Lower leg skin (tissue), 3 donors: ENCODE data around the gene PATJ.

Experiments
- CTCF ChIP-seq, 3 donors: fragments of 450-650 bp; IDR thresholded peaks; one replicate each; pipeline ENCODE4 v1.5.1; 2016; ENCODE audit warnings: antibody characterized with exemption in 3 of 3, mild to moderate bottlenecking in 3 of 3, moderate library complexity in 2 of 3
- POLR2A ChIP-seq, 2 donors: fragments of 450-650 bp; IDR thresholded peaks; one replicate each; pipeline ENCODE4 v1.6.1; 2016 to 2017; ENCODE audit warnings: antibody characterized with exemption in 2 of 2, mild to moderate bottlenecking in 1 of 2, moderate library complexity in 1 of 2

GRCh38 chr1:61898658-61899057, 156.4 kb downstream of the PATJ start:
- TF ChIP-seq CTCF (IDR thresholded peaks at IDR 0.05) (no peak), POLR2A (IDR thresholded peaks at IDR 0.05) (no peak)
